Measurements from ENCODE around the gene GLIS1. TPM values are rescaled to one million over a fixed set of nuclear protein-coding genes. Genes with fewer than 3 reads are reported as not detected.

The GLIS1 gene
- total RNA-seq, 2 experiments from 2014 or later: not detected

GRCh38 chr1:53529555-53529954 is 209.4 kb downstream of the GLIS1 start:
- Mint-ChIP-seq H3K4me1 (ENCODE audit: low read depth) (no peaks in the 10 kb centered on the region), H3K4me3 (no peak overlapping the region), H3K9me3 (no peaks in the 10 kb centered on the region), H3K27me3 (no peaks in the 10 kb centered on the region), H3K36me3 (ENCODE audit: low read depth) (no peaks in the 10 kb centered on the region), H3K27ac (no peak overlapping the region)
- intact Hi-C loops (cut with micrococcal nuclease): no loop called here
- ATAC-seq (no peak), DNase-seq (no peak)
- no peak for TF ChIP-seq CTCF (IDR thresholded peaks at IDR 0.05)
- ChIA-PET CTCF (no interaction called here), POLR2A (no interaction called here)

- Mint-ChIP-seq H3K27me3 (no peaks in the 10 kb centered on the region), H3K4me1 (ENCODE audit: low read depth) (no peaks in the 10 kb centered on the region), H3K27ac (no peak overlapping the region), H3K9me3 (no peaks in the 10 kb centered on the region), H3K36me3 (ENCODE audit: low read depth) (no peaks in the 10 kb centered on the region), H3K4me3 (no peak overlapping the region)
- DNase-seq: no peak
- POLR2A ChIA-PET: no interaction called here
- no peak for ATAC-seq
- intact Hi-C loops (cut with micrococcal nuclease): no loop called here
- no peak for TF ChIP-seq CTCF (IDR thresholded peaks at IDR 0.05)
- CTCF ChIA-PET: no interaction called here
Observed at GRCh38 chr1:53527368-53527767, 211.6 kb downstream of the GLIS1 start.

GRCh38 chr1:53526451-53527101 is 212.4 kb downstream of the GLIS1 start:
- intact Hi-C loops (cut with micrococcal nuclease): no loop called here
- TF ChIP-seq CTCF (IDR thresholded peaks at IDR 0.05): no peak
- no peaks in the 10 kb centered on the region for H3K9me3 Mint-ChIP-seq
- no peak overlapping the region for H3K4me3 Mint-ChIP-seq
- H3K36me3 Mint-ChIP-seq (ENCODE audit: low read depth): no peaks in the 10 kb centered on the region
- no peaks in the 10 kb centered on the region for H3K27me3 Mint-ChIP-seq
- ATAC-seq (no peak), DNase-seq (no peak)
- H3K27ac Mint-ChIP-seq: no peak overlapping the region
- no peaks in the 10 kb centered on the region for H3K4me1 Mint-ChIP-seq (ENCODE audit: low read depth)
- ChIA-PET POLR2A (no interaction called here), CTCF (no interaction called here)

GRCh38 chr1:53525595-53525994 is 213.4 kb downstream of the GLIS1 start:
- no peak for DNase-seq
- H3K9me3 Mint-ChIP-seq: no peaks in the 10 kb centered on the region
- H3K4me1 Mint-ChIP-seq (ENCODE audit: low read depth): no peaks in the 10 kb centered on the region
- no peak for TF ChIP-seq CTCF (IDR thresholded peaks at IDR 0.05)
- no peaks in the 10 kb centered on the region for H3K27me3 Mint-ChIP-seq
- H3K4me3 Mint-ChIP-seq: no peak overlapping the region
- intact Hi-C loops (cut with micrococcal nuclease): no loop called here
- H3K36me3 Mint-ChIP-seq (ENCODE audit: low read depth): no peaks in the 10 kb centered on the region
- POLR2A ChIA-PET: no interaction called here
- CTCF ChIA-PET: no interaction called here
- no peak overlapping the region for H3K27ac Mint-ChIP-seq
- ATAC-seq: no peak

GRCh38 chr1:53524428-53525375 is 214.3 kb downstream of the GLIS1 start:
- no peaks in the 10 kb centered on the region for H3K9me3 Mint-ChIP-seq
- H3K27me3 Mint-ChIP-seq: no peaks in the 10 kb centered on the region
- no peaks in the 10 kb centered on the region for H3K36me3 Mint-ChIP-seq (ENCODE audit: low read depth)
- no peak overlapping the region for H3K4me3 Mint-ChIP-seq
- ChIA-PET CTCF (no interaction called here), POLR2A (no interaction called here)
- H3K4me1 Mint-ChIP-seq (ENCODE audit: low read depth): no peaks in the 10 kb centered on the region
- no peak for ATAC-seq
- intact Hi-C loops (cut with micrococcal nuclease): no loop called here
- no peak for TF ChIP-seq CTCF (IDR thresholded peaks at IDR 0.05)
- DNase-seq: no peak
- no peak overlapping the region for H3K27ac Mint-ChIP-seq

All from activated CD8-positive, alpha-beta T cell treated with anti-CD3 and anti-CD28 coated beads for 36 hours (primary cell).